Upper lobe of left lung (tissue), 4 donors: ENCODE results near the gene PLAC9.

Experiments used
- CTCF ChIP-seq, 6 experiments: fragments of 450-650 bp in 4 of 6; fragments of 200-600 bp in 2 of 6; sonication (generic) in 2 of 6; IDR thresholded peaks; one replicate each; pipeline ENCODE4 v1.5.1; 2016 to 2019; ENCODE audit warnings: antibody characterized with exemption in 6 of 6
- EP300 ChIP-seq, 4 donors: sonication (generic); formaldehyde crosslinking; IDR thresholded peaks; one replicate each; pipeline ENCODE4 v1.5.1; 2017; ENCODE audit warnings: antibody characterized with exemption in 4 of 4, control low read depth in 2 of 4
- POLR2AphosphoS5 ChIP-seq, 2 donors: sonication (generic); formaldehyde crosslinking; IDR thresholded peaks; one replicate each; pipeline ENCODE4 v1.5.1; 2017; ENCODE audit warnings: antibody characterized with exemption in 2 of 2

- no peak for TF ChIP-seq POLR2AphosphoS5 (IDR thresholded peaks at IDR 0.05)
- TF ChIP-seq CTCF (IDR thresholded peaks at IDR 0.05): no peak
- no peak for TF ChIP-seq EP300 (IDR thresholded peaks at IDR 0.05)
Observed at GRCh38 chr10:80174641-80175395, 42.3 kb downstream of the PLAC9 start.
